Mesothelial cell of epicardium (in vitro differentiated cells): ENCODE measurements around the gene CDH23. TPM values are rescaled to one million over a fixed set of nuclear protein-coding genes. Genes with fewer than 3 reads are reported as not detected.

Source experiments
- DNase-seq, 2 experiments: peaks; one replicate each; pipeline ENCODE4 v3.0.0; 2021; ENCODE audit warnings: low spot score in 2 of 2; ENCODE audit not compliant: unreplicated experiment in 2 of 2
- H3K27ac Mint-ChIP-seq: 2 replicates; pipeline ENCODE4 v1.8.0; 2021; ENCODE audit warnings: mixed read lengths
- H3K27me3 Mint-ChIP-seq: 2 replicates; pipeline ENCODE4 v1.8.0; 2021; ENCODE audit warnings: low read depth, mixed read lengths
- H3K36me3 Mint-ChIP-seq: 2 replicates; pipeline ENCODE4 v1.8.0; 2021; ENCODE audit warnings: mixed read lengths
- H3K4me1 Mint-ChIP-seq: 2 replicates; pipeline ENCODE4 v1.8.0; 2021; ENCODE audit warnings: mixed read lengths
- H3K4me3 Mint-ChIP-seq: 2 replicates; pipeline ENCODE4 v1.8.0; 2021; ENCODE audit warnings: mild to moderate bottlenecking, moderate library complexity, mixed read lengths
- H3K9me3 Mint-ChIP-seq: 2 replicates; pipeline ENCODE4 v1.8.0; 2021; ENCODE audit warnings: mixed read lengths
- total RNA-seq: library from RNA; stranded (reverse); gene quantifications from 3 replicates; pipeline ENCODE4 v1.2.1, GENCODE V29; 2021
- TF ChIP-seq, protein P1 (sequence below): fragments of 200-600 bp; sonication (generic); IDR thresholded peaks from one replicate; pipeline ENCODE4 v1.5.0; 2021; ENCODE audit warnings: antibody characterized with exemption; ENCODE audit not compliant: unreplicated experiment

CDH23 gene
- total RNA-seq, 1 donor from 2014 or later = 2.5 TPM

GRCh38 chr10:71529207-71529827, 132.6 kb downstream of the CDH23 start:
- H3K27me3 Mint-ChIP-seq = no peaks in the 10 kb centered on the region
- TF ChIP-seq, protein P1, sequence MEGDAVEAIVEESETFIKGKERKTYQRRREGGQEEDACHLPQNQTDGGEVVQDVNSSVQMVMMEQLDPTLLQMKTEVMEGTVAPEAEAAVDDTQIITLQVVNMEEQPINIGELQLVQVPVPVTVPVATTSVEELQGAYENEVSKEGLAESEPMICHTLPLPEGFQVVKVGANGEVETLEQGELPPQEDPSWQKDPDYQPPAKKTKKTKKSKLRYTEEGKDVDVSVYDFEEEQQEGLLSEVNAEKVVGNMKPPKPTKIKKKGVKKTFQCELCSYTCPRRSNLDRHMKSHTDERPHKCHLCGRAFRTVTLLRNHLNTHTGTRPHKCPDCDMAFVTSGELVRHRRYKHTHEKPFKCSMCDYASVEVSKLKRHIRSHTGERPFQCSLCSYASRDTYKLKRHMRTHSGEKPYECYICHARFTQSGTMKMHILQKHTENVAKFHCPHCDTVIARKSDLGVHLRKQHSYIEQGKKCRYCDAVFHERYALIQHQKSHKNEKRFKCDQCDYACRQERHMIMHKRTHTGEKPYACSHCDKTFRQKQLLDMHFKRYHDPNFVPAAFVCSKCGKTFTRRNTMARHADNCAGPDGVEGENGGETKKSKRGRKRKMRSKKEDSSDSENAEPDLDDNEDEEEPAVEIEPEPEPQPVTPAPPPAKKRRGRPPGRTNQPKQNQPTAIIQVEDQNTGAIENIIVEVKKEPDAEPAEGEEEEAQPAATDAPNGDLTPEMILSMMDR = no peak
- DNase-seq = no peak
- H3K27ac Mint-ChIP-seq = peak overlapping the region; percentile 89
- H3K4me3 Mint-ChIP-seq = peak overlapping the region; percentile 13
- H3K36me3 Mint-ChIP-seq = no peaks in the 10 kb centered on the region
- peaks cover 58% of the 10 kb centered on the region for H3K4me1 Mint-ChIP-seq
- no peaks in the 10 kb centered on the region for H3K9me3 Mint-ChIP-seq

DNA sequence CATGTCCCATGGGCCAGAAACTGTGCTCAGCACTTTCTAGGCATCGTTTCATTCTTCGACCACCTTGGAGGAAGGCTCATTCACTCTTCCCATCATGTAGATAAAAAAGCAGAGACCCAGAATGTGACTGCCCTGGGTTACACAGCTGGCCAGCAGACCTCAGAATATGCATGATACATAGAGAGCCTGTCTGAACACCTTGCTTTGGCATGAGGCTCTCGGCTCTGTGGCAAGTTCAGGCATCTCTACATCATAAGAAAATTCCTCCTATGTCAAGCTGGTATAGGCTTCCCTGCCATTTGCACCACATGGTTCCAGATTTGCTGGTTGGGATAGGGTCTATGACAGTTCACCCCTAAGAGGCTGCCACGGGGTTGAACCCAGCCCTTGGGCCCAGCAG, 134.1 kb downstream of the CDH23 start:
- Mint-ChIP-seq H3K36me3 (no peaks in the 10 kb centered on the region), H3K9me3 (no peaks in the 10 kb centered on the region), H3K27me3 (no peaks in the 10 kb centered on the region), H3K4me1 (peaks cover 71% of the 10 kb centered on the region), H3K27ac (peak overlapping the region; percentile 10), H3K4me3 (no peak overlapping the region)
- TF ChIP-seq, protein P1 = no peak
- DNase-seq = no peak

GRCh38 chr10:71531485-71532446, 135.0 kb downstream of the CDH23 start:
- no peaks in the 10 kb centered on the region for H3K27me3 Mint-ChIP-seq
- no peaks in the 10 kb centered on the region for H3K9me3 Mint-ChIP-seq
- H3K36me3 Mint-ChIP-seq = no peaks in the 10 kb centered on the region
- TF ChIP-seq, protein P1 = no peak
- H3K27ac Mint-ChIP-seq = peak overlapping the region; percentile 56
- no peak overlapping the region for H3K4me3 Mint-ChIP-seq
- DNase-seq = no peak
- peaks cover 71% of the 10 kb centered on the region for H3K4me1 Mint-ChIP-seq

- TF ChIP-seq, protein P1 = no peak
- Mint-ChIP-seq H3K36me3 (no peaks in the 10 kb centered on the region), H3K27ac (no peak overlapping the region), H3K27me3 (no peaks in the 10 kb centered on the region), H3K4me1 (peaks cover 63% of the 10 kb centered on the region), H3K4me3 (no peak overlapping the region), H3K9me3 (no peaks in the 10 kb centered on the region)
- DNase-seq = no peak
Observed at GRCh38 chr10:71532878-71533277, 136.2 kb downstream of the CDH23 start.

DNA sequence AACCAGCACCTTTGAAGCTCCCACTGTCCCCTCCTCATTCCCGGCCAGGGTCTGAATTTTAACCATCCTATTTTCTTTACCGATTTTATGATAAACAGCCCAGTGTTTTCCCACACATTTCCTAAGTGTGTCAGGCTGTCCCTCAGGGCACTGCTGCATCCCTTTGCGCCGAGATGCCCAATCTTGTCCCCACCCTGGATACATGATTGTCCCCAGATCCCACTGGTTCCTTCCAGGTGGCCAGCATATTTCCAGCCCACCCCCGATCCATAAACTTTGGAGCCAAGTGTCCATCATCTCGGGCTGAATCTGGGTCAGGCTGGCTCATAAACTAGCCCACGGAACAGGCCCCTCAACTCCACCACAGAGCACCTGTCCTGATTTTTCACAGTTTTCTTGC, 137.2 kb downstream of the CDH23 start:
- no peaks in the 10 kb centered on the region for H3K9me3 Mint-ChIP-seq
- H3K36me3 Mint-ChIP-seq = no peaks in the 10 kb centered on the region
- H3K4me3 Mint-ChIP-seq = no peak overlapping the region
- no peak for DNase-seq
- H3K4me1 Mint-ChIP-seq = peaks cover 53% of the 10 kb centered on the region
- H3K27me3 Mint-ChIP-seq = no peaks in the 10 kb centered on the region
- peak overlapping the region; percentile 74 for H3K27ac Mint-ChIP-seq
- TF ChIP-seq, protein P1 = no peak
